Epidermal melanocyte (primary cell): ENCODE results near the gene F7.
A peak's percentile ranks its signal among the peaks of the same experiment; 100 is the strongest.
"Not testable (repeated sequence)": the region's sequence is repeated elsewhere in the genome, so short reads cannot be mapped to it uniquely, and the experiment has no call there.

Source experiments
- DNase-seq: peaks from one replicate; pipeline ENCODE4 v3.0.0; 2011; ENCODE audit warnings: low spot score; ENCODE audit not compliant: insufficient read length

Gene F7

DNA sequence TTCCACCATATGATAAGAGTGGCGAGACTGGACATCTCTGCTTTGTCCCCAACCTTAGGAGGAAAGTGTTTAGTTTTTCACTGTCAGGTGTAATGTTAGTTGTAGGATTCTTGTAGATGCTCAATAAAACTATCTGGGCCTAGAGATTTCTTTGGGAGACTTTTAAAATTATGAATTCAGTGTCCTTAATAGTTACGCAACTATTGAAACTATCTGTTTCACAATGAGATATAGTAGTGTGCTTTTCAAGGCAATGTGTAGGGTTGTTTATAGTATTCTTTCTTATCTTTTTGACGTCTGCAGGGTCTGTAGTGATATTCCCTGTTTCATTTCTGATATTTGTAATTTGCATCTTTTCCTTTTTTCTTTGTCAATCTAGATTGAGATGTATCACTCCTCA is 33.2 kb upstream of the F7 start:
- no peak for DNase-seq

DNA sequence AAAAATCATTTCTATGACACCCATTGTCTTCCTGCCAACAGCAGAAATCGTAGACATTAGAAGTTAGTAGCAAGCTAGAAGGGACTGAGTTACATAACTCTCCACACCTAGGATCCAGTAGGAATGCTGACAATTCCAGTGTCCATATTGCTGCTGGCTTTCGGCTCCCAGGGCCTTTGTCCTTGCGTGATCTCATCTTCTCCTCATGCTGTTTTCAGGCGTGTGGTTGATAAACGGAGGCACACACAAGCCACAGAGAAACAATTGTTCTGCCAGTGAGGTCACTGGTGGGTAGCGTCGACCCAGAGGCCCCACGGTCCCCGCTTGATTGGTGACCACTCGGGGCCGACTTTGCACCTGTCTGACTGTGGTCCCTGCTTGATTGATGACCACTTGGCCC is 31.6 kb upstream of the F7 start:
- no peak for DNase-seq

DNA sequence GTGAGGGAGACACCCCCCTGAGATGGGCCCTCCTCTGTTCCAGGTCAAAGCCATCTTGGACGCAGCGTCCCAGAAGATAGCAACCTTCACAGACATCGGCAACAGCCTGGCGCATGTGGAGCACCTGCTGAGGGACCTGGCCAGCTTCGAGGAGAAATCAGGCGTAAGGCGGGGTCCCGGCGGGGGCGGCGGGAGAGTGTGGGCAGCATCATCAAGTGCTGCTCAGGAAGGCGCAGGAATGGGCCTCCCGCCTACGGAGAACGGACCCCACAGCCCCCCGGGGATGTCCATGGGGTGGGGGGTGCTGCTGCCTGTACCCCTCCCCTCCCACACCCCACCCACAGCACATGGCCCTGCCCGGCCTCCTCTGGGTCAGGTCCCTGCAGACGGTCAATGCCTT is 31.2 kb upstream of the F7 start:
- no peak for DNase-seq

DNA sequence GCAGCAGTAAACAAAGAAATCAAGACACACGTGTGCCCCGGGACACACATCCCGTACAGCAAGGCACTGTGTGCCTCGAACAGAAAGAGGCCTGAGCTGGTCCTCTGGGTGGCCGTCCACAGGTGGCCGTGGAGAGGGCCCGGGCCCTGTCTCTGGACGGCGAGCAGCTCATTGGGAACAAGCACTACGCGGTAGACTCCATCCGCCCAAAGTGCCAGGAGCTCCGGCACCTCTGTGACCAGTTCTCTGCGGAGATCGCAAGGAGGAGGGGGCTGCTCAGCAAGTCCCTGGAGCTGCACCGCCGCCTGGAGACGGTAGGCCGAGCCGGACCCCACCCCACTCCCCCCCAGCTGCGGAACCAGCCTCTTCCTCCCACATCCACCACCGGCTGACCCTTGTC is 30.7 kb upstream of the F7 start:
- DNase-seq = no peak

DNA sequence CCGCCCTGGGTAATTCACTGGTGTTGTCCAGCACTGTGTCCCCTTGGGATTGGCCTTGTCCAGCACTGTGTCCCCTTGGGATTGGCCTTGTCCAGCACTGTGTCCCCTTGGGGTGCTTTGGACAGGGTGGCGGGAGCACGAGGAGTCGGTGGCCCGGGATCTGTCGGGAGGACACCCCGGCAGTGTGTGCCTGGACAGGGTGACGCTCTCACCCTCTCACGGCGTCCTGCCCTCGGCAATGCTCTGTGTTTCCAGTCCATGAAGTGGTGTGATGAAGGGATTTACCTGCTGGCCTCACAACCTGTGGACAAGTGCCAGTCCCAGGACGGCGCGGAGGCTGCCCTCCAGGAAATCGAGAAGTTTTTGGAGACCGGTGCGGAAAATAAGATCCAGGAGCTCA is 29.9 kb upstream of the F7 start:
- DNase-seq = no peak

DNA sequence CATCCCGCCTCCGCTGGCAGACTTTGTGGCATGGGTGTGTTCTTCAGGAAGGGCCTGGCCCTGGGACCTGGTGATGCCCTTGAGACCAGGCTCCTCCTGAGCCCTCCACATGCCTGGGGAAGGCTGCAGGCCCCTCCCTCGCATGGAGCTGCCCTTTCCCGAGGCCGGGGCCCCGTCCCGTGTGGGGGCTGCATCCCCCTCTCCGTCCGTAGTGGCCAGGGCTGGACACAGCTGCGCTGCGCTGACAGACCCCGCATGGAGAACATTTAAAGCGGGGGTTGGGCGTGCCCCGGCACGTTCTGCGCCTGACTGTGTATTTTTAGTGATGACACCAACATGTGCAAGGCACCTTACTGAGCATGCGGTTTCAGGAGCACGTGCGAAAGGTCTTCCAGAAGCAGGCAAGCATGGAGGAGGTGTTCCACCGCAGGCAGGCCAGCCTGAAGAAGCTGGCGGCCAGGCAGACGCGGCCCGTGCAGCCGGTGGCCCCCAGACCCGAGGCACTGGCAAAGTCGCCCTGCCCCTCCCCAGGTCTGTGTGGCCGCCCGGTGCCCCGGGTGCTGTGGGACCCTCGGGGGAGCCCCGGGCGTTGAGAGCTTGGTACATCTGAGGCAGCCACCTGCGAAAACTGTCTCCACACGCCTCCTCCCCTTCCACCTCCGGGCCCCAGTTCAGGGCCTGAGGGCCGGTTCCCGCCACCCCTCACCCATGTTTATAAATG is 28.8 kb upstream of the F7 start:
- no peak for DNase-seq

DNA sequence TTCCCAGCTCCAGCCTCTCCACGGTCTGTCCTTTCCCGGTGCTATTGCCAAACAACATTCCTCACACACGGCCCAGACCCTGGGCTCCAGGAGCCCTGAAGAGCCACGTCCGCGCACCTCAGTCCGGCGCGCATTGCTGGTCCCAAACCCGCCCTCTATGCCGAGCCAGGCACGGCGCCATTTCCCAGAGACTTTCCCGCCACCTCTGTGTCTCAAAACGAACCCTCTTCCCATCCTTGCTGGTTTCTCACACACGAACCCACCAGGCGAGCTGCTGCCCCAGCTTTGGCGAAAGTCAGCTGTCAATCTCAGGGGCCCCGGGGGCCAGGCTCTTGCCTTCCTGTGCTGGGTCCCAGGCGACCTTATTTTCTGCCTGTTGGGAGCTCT is 28.0 kb upstream of the F7 start:
- no peak for DNase-seq

DNA sequence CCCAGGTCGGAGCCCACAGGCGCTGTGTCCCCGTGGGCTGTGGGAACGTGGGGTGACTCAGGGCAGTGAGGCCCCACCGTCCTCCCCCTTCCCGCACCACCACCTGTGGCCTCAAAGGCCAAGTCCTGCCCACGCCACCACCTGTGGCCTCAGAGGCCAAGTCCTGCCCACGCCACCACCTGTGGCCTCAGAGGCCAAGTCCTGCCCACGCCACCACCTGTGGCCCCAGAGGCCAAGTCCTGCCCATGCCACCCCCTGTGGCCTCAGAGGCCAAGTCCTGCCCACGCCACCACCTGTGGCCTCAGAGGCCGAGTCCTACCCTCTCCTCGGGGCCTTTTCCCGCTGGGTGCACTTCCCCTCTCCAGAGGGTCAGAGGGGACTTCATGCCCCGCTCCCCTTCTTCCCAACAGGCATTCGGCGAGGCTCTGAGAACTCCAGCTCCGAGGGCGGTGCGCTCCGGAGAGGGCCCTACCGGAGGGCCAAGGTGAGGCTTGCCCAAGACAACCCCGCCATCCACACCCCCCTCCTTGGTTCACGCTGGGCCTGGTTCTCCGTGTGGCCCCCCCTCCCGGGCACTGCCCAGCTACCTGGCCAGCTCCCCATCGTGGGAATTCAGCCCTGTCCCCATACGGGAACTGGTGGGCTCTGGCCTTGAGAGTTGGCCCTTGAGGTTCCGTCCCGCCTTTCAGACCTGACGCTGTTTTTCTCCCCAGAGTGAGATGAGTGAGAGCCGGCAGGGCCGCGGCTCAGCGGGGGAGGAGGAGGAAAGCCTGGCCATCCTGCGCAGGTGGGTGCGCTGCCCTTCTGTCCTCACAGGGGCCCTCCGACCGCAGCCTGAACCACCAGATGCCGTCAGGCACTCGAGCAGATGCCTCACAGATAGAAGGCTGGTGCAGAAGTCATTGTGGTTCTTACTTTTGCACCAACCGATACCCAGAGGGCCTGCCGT is 27.4 kb upstream of the F7 start:
- DNase-seq = no peak

DNA sequence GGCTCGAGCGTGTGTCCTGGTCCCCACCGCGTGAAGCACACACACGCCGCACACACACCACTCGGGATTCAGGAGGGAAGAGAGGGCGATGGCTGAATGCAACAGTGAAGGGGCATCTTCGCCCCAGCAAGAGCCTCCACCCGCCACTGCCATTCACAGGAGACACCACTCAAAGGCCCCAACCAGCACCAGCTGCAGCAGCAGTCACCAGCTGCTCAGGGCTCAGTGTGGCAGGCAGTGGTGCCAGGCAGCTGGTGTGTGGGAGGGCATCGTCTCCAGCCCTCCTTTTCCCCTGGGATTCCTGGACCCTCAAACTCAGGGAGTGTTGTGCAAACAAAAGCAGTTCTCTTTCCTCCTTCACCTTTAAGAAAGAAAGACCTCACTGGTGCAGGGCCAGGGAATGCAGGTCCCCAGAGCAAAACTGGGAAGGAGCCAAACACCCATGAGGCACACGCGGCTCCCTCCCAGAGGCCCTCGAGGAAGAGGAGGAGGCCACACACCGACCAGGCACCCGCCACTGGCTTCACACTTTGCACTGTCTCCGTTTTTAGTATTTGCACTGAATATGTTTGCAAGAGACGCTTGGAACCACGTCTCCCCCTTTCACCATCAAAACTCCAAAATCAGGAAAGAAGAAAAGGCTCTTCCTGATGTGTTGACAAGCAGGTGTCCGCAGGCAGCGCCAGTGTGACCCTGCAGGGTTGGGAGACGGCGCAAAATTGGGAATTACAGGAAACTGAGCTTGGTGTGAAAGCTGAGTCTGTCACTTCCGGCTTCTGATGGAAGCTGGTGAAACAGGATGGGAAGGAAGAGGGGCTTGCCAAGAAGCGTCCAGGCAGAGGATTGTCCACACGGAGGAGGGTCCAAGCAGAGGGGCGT is 26.4 kb upstream of the F7 start:
- no peak for DNase-seq

DNA sequence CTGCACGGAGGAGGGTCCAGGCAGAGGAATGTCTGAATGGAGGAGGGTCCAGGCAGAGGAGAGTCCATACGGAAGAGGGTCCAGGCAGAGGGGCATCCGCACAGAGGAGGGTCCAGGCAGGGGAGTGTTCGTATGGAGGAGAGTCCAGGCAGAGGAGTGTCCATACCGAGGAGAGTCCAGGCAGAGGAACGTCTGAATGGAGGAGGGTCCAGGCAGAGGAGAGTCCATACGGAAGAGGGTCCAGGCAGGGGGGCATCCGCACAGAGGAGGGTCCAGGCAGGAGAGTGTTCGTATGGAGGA is 25.9 kb upstream of the F7 start:
- DNase-seq = not testable (repeated sequence)

DNA sequence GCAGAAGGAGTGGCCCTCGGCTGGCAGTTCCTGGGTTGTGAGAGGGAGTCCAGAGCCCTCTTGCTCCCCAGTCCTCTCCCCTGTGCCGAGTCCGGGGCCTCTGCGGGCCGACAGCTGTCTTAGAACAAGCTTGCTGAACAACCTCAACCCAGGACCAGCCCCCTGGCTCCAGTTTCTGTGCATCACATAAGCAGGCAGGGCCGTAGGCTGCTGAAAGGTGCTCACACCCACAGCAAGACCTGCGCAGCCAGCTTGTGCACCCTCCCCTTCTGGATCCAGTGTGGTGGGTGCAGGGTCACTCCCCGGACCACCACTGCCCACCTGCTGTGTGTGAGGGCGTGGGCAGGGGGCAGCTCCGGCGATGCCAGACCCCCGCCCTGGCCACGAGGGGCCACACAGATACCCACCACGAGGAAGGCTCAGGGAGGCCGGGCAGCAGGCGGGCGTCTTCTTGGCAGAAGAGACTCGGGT is 25.2 kb upstream of the F7 start:
- DNase-seq = no peak

DNA sequence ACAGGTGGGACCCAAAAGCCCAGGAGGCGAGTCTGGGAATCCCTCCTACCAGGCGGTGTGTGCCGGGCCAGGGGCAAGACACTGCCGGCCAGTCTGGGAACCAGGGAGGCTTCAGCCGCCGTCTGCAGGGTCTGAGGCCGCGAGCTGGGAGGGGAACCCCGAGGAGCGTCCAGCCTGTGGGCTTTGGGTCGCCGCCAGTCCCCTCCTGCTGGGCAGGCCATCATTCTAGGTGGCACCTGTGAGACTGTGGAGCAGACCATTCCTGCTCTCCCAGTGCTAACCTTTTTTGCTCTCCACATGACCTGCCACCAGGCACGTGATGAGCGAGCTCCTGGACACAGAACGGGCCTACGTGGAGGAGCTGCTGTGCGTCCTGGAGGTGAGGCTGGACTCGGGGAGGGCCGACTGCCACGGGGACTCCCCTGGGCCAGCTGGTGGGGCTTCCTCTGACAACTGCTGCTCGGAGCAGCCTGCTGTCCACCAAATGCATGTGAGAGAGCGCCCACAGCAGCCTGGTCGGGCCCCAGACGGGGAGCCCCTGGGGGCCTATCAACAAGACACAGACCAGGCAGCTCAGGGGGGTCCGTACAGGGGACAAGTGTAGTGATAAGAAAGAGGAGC is 24.6 kb upstream of the F7 start:
- DNase-seq = no peak

DNA sequence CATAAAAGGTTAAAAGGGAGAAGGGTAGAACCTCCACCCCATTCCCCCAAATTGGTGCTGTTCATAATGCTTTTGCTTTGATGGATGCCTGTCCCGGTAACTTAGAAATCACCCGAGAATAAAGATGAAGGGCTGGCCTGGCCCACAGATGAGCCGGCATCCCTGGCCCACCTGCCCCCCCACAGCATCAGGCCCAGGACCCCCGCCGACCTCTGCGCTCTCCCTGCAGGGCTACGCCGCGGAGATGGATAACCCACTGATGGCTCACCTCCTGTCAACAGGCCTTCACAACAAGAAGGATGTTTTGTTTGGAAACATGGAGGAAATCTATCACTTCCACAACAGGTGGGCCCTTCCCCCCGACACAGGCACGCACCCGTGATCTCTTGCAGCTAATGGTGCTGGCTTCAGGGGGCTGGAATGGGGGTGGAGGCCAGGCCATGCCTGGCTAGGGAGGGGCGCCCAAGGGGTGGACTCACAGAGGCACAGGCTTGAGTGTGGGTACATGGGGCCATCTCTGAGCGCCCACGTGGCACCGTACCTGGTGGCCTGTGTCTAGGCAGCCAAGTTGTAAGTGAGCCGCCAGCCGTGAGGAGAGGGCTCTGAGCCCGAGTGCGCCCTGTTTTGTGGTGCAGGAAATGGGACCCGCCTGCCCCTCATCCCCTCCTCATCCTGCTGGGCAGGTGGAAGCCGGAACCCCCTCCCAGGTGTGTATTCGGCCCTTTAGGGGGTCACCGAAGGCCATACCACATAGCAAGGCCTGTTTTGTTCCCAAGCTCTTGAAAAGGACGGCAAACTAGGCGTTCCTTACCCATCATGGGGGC is 23.2 kb upstream of the F7 start:
- no peak for DNase-seq

DNA sequence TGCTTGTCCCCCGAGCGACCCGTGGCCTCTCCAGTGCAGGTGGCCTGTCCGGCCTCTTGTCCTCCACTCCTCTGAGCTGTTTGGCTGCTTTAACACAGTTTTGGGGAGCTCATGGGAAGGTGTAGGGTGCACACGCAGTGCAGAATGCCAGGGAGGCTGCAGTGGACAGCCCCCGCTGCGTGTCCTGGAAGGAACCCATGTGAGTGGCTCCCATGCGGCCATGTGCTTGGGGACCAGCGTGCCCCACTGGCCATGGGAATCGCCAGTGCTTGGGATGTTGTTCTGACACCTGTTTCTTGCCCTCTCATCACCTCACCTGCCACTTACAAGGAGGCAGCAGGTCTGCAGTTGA is 22.6 kb upstream of the F7 start:
- DNase-seq = no peak

DNA sequence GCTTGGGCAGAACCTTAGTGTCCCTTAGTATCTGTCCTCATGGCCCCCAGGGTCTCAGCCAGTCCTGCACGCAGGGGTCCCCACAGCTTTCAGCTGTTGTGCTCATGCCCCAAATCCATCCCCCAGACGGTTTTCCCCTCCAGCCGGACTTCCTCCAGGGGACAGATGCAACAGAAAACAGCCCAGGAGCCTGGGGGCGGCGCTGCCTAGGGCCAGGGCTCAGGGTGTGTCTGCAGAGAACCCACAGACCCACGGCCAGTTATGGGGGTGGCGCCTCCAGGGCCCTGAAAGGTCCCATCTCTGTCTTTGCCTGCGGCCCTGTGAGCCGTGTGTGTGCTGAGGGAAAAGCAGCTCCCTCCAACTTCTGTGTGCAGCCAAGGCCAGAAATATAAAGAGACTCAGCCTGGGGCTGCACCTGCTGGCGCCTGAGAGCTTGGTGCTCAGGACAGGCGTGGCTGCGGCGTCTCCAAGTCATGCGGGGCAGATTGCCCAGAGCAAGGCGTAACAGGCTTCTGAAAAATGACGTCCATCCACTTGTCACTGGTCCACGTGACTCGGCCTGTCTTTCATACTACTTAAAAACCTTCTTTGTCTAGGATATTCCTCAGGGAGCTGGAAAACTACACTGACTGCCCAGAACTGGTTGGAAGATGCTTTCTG is 22.1 kb upstream of the F7 start:
- DNase-seq = peak; percentile 57

DNA sequence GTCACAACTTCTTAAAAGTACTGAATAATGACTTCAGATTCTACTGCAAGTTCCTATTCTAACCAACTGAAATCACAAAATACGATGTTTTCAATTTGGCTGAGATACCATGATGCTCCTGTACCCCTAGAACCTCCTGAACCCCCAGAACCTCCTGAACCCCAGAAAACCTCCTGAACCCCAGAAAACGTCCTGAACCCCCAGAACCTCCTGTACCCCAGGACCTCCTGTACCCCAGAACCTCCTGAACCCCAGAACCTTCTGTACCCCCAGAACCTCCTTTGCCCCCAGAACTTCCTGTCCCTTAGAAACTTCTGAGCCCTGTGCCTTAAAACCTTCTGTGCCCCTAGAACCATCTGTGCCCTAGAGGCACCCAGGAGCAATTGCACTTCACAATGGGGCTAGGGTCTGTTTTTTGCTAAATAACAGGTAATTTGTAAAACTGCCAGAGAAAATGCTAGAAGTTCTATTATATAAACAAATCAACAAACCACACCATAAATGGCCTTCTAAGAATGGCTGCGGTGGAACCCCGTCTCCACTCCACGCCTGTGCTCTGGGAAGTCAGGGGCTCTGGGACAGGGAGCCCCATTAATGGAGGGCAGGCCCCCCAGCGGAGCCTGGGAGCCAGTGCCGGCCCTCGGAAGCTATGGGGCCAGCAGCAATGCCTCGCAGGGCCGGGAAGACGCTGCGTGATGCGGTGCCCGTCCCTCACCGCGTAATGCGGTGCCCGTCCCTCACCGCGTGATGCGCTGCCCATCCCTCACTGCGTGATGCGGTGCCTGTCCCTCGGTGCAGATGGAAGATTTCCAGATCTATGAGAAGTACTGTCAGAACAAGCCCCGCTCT is 21.3 kb upstream of the F7 start:
- no peak for DNase-seq

DNA sequence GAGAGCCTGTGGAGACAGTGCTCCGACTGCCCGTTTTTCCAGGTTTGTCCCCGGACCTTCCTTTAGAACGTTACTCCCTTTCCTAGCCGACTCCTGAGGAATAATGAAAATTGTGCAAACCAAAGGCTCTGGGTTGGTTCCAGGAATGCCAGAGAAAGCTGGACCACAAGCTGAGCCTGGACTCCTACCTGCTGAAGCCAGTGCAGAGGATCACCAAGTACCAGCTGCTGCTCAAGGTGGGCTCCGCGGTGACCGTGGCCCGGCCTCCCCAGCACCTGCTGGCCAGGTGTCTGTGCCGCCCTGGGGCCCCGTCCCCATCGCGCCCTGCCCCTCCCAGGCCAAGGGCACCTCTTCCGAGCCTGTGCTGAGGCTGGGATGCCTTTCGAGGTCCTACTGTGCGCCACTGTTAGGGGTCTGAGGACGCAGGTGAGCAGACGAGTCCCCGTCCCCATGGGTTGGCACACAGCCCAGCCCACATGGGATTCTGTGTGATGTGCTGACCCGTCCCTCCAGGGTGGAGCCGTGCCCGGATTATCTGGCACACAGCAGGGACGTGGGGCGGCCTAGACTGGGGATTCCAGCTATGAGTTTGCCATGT is 20.5 kb upstream of the F7 start:
- DNase-seq = no peak

DNA sequence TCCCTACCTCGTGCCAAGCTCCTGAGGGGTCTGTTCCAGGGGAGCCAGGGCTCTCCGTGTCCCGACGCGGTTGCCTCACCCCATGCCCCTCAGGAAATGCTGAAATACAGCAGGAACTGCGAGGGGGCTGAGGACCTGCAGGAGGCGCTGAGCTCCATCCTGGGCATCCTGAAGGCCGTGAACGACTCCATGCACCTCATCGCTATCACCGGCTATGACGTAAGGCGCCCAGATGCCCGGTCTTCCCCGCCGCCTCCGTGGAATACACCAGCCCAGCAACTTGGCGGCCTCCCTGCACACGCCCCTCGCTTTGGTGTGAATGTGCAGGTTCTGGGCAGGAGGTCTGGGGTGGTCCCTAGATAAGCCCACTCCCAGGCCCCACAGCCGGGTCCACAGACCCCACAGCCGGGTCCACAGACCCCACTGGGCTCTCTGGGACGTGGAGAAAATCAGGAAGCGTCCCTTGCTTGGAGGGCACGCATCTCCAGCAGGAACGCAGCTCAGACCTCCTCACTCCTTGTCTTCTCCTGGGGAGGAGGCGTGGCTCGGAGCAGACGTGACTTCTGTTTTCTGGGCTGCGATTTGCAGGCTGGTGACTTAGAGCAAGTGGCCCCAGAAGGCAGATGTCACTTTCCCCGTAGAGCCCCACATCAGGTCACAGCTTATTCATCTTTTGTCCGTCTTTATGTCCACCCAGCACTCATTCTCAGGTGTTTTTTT is 19.4 kb upstream of the F7 start:
- DNase-seq = no peak
